Neural crest cell (in vitro differentiated cells): Measurements from ENCODE around the gene TTC7B. TPM values are rescaled to one million over a fixed set of nuclear protein-coding genes. Genes with fewer than 3 reads are reported as not detected.

Experiments
- DNase-seq: peaks from one replicate; pipeline ENCODE4 v3.0.0; 2021; ENCODE audit warnings: low read depth, mixed read lengths, low spot score
- H3K27ac Mint-ChIP-seq: one replicate; pipeline ENCODE4 v1.8.0; 2021; ENCODE audit warnings: mild to moderate bottlenecking, mixed read lengths; ENCODE audit not compliant: unreplicated experiment
- H3K27me3 Mint-ChIP-seq: 2 replicates; pipeline ENCODE4 v1.8.0; 2021; ENCODE audit warnings: low read depth, mild to moderate bottlenecking, mixed read lengths
- H3K36me3 Mint-ChIP-seq: 2 replicates; pipeline ENCODE4 v1.8.0; 2021; ENCODE audit warnings: low read depth, mild to moderate bottlenecking, mixed read lengths
- H3K4me1 Mint-ChIP-seq: 2 replicates; pipeline ENCODE4 v1.8.0; 2021; ENCODE audit warnings: mixed read lengths
- H3K4me3 Mint-ChIP-seq: one replicate; pipeline ENCODE4 v1.8.0; 2021; ENCODE audit warnings: mild to moderate bottlenecking, mixed read lengths
- H3K9me3 Mint-ChIP-seq: 2 replicates; pipeline ENCODE4 v1.8.0; 2021; ENCODE audit warnings: mixed read lengths
- total RNA-seq: library from RNA; stranded (reverse); gene quantifications from 2 replicates; pipeline ENCODE4 v1.2.1, GENCODE V29; 2021
- TF ChIP-seq, protein P1 (sequence below): fragments of 200-600 bp; sonication (generic); conservative IDR thresholded peaks from 2 replicates; pipeline ENCODE4 v1.5.0; 2021; ENCODE audit warnings: antibody characterized with exemption, mild to moderate bottlenecking

The TTC7B gene
- total RNA-seq, 1 donor from 2014 or later, result 56.4 TPM

- H3K27me3 Mint-ChIP-seq, result no peaks in the 10 kb centered on the region
- peaks cover 12% of the 10 kb centered on the region for H3K36me3 Mint-ChIP-seq
- H3K4me1 Mint-ChIP-seq, result no peaks in the 10 kb centered on the region
- no peaks in the 10 kb centered on the region for H3K9me3 Mint-ChIP-seq
- H3K27ac Mint-ChIP-seq, result no peak overlapping the region
- no peak overlapping the region for H3K4me3 Mint-ChIP-seq
- TF ChIP-seq, protein P1, sequence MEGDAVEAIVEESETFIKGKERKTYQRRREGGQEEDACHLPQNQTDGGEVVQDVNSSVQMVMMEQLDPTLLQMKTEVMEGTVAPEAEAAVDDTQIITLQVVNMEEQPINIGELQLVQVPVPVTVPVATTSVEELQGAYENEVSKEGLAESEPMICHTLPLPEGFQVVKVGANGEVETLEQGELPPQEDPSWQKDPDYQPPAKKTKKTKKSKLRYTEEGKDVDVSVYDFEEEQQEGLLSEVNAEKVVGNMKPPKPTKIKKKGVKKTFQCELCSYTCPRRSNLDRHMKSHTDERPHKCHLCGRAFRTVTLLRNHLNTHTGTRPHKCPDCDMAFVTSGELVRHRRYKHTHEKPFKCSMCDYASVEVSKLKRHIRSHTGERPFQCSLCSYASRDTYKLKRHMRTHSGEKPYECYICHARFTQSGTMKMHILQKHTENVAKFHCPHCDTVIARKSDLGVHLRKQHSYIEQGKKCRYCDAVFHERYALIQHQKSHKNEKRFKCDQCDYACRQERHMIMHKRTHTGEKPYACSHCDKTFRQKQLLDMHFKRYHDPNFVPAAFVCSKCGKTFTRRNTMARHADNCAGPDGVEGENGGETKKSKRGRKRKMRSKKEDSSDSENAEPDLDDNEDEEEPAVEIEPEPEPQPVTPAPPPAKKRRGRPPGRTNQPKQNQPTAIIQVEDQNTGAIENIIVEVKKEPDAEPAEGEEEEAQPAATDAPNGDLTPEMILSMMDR, result no peak
- DNase-seq, result no peak
Measured at GRCh38 chr14:90715495-90715894, 100.7 kb downstream of the TTC7B start.

DNA sequence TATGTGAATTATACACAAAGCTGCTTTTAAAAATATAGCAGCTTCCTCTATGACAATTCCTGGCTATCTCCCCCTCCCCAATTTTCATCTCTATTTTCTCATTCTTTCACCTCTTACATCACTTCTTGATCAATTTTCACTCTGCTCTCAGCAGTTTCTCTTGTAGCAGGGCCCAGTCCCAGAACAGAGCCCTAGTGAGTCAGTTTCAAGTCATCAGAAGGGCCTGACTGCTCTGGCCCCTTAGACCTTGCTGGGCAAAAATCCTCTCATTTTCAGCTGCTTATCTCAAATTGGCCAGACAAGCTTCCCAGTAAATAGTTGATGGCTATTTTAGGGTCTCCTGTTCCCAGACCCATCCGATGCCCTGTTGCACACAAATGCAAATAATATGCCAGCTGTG, 101.4 kb downstream of the TTC7B start:
- TF ChIP-seq, protein P1, result no peak
- H3K9me3 Mint-ChIP-seq, result peaks cover 3% of the 10 kb centered on the region
- no peak overlapping the region for H3K4me3 Mint-ChIP-seq
- no peaks in the 10 kb centered on the region for H3K27me3 Mint-ChIP-seq
- H3K36me3 Mint-ChIP-seq, result peaks cover 18% of the 10 kb centered on the region
- no peaks in the 10 kb centered on the region for H3K4me1 Mint-ChIP-seq
- H3K27ac Mint-ChIP-seq, result no peak overlapping the region
- no peak for DNase-seq

GRCh38 chr14:90704738-90705392, 111.4 kb downstream of the TTC7B start:
- H3K27ac Mint-ChIP-seq, result no peak overlapping the region

DNA sequence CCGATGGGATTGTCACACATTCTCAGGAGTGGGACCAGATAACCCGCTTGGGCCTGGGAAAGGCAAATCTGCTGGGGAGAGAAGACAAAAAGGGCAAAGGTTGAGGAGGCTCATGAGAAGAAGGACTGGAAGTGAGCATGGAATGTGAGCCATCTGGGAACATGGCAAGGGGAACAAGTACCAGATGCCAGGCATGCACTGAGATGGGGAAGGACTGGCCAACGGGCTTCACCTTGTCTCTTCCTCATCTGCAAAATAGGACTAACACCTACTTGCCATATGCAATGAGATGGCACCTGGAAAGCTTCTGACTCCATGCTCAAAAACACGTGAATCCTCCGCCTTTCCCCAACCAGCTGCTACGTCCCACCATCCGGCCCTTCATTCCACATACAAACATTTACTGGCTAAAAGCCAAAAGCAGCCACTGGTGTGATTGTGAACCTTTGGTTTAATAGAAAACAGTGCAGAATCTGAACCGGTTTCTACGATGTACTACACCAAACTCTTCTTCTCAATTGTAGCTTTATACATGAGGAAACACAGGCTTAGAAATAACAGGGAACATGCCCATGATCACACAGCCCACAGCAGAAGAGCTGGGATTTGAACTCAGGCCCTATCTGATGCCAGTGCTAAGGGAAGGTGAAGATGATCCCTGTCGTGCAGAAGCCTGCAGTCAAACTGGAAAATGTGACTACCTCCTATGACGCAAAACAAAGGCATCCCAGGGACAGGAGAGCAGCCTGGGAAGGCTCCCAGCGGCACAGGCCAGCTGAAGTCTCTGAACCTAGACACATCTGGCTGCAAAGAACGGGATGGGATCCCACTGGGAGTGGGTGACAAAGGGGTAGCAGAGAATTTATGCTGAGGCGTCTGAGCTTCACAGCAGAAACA, 112.1 kb downstream of the TTC7B start:
- DNase-seq, result no peak
- Mint-ChIP-seq H3K4me3 (no peak overlapping the region), H3K36me3 (peaks cover 4% of the 10 kb centered on the region), H3K27ac (no peak overlapping the region), H3K27me3 (no peaks in the 10 kb centered on the region), H3K4me1 (peaks cover 9% of the 10 kb centered on the region), H3K9me3 (no peaks in the 10 kb centered on the region)
- TF ChIP-seq, protein P1, result no peak

More at GRCh38 chr14:90704738-90705392, 111.4 kb downstream of the TTC7B start:
- peaks cover 4% of the 10 kb centered on the region for H3K36me3 Mint-ChIP-seq
- H3K9me3 Mint-ChIP-seq, result no peaks in the 10 kb centered on the region
- no peak for DNase-seq
- H3K4me1 Mint-ChIP-seq, result peaks cover 5% of the 10 kb centered on the region
- TF ChIP-seq, protein P1, result no peak
- no peak overlapping the region for H3K4me3 Mint-ChIP-seq
- no peaks in the 10 kb centered on the region for H3K27me3 Mint-ChIP-seq

DNA sequence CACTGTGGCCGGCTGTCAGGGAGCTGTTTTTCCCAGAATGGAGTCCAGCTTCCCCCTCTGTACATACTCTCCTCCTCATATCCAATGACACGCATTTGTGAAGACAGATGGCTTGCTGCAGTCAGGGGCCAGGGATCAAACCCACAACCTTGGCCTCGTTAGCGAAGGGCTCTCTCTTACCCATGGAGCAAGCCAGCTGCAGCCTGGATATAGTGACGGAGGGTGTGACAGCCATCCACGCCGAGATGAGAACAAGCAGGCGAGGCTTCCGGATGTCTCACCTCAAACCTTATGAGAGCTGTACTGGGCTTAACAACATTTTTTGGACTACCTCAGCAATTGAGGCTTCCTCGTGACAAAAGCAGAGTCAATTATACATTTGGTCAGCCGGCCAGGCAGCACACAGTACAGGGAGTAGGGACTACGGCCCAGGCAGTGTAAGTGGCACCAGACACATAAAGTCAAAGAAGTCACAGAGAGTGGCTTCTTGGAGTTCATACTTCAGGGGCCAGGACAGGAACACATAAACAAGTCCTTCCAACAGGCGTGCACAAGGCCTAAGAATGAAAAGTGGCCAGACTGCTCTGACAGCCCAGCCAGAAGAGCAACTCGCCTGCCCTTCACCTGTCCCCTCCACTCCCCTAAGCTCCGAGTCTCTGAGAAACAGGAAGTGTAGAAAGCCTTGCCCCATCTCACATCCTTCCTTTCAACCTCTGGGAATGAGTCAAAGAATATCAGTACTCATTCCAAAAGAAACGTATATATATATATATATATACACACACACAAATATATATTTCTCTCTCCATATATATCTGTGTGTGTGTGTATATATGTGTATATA, 115.1 kb downstream of the TTC7B start:
- H3K27ac Mint-ChIP-seq, result no peak overlapping the region

More for the DNA sequence above, 115.1 kb downstream of the TTC7B start:
- TF ChIP-seq, protein P1, result no peak
- Mint-ChIP-seq H3K4me1 (peaks cover 33% of the 10 kb centered on the region), H3K9me3 (no peaks in the 10 kb centered on the region), H3K36me3 (no peaks in the 10 kb centered on the region), H3K27me3 (no peaks in the 10 kb centered on the region), H3K4me3 (no peak overlapping the region)
- no peak for DNase-seq
